ENCODE results near the gene CHERP. TPM values are rescaled to one million over a fixed set of nuclear protein-coding genes. Genes with fewer than 3 reads are reported as not detected.

The CHERP gene
- total and polyA plus RNA-seq, 2 donors (not counting 1 experiment from before 2014, with no cell fraction given), result 38.3 to 98.9 TPM

- H3K4me3 ChIP-seq (ENCODE audit: control extremely low read depth in 1 of 5, extremely low read depth in 1 of 5, insufficient read depth in 1 of 5, low read depth in 2 of 5, low read length in 4 of 5), result no peak overlapping the region
- Mint-ChIP-seq H3K27ac (no peak overlapping the region), H3K9me3 (ENCODE audit: insufficient read depth) (no peaks in the 10 kb centered on the region), H3K4me1 (peaks cover 5% of the 10 kb centered on the region), H3K4me3 (no peak overlapping the region), H3K27me3 (no peaks in the 10 kb centered on the region)
- H2AFZ ChIP-seq (ENCODE audit: insufficient read depth, low read depth, low read length, poor library complexity, severe bottlenecking), result no peak overlapping the region
- ChIA-PET POLR2A (no interaction called here), CTCF (interaction anchor here (1.2 kb wide), 1 partner anchor 90 kb away, joined by 3 read pairs; no protein-coding TSS in a partner anchor)
- H3K27me3 ChIP-seq (replicated peaks in 1 of 4; ENCODE audit: control extremely low read depth in 1 of 4, control insufficient read depth in 3 of 4, insufficient read depth in 4 of 4, low read length in 3 of 4), result no peaks in the 10 kb centered on the region
- no peaks in the 10 kb centered on the region for H3K4me1 ChIP-seq (ENCODE audit: control insufficient read depth in 2 of 2, insufficient read depth in 2 of 2, low read length in 2 of 2)
- H3K27ac ChIP-seq (ENCODE audit: low read length in 2 of 2), result no peak overlapping the region
- H4K20me1 ChIP-seq (ENCODE audit: control insufficient read depth, insufficient read depth, low read length, poor library complexity, severe bottlenecking), result peaks cover 72% of the 10 kb centered on the region
- WGBS (ENCODE audit: insufficient coverage), result 98% methylated on average over 46 of the region's 47 CpGs
- peak; percentile 9 for DNase-seq
- no peak for TF ChIP-seq EZH2 (IDR thresholded peaks at IDR 0.05; ENCODE audit: borderline replicate concordance, insufficient read depth, low read depth, low read length, poor library complexity, severe bottlenecking)
- no peak for TF ChIP-seq CTCF (IDR thresholded peaks at IDR 0.05)
- no peaks in the 10 kb centered on the region for H3K9me3 ChIP-seq (ENCODE audit: control extremely low read depth in 1 of 3, control insufficient read depth in 2 of 3, insufficient read depth in 1 of 3, low read length in 2 of 3)
- no peak for ATAC-seq (ENCODE audit: low read depth)
- H3K36me3 ChIP-seq (replicated peaks in 1 of 2; ENCODE audit: control extremely low read depth in 1 of 2, control insufficient read depth in 1 of 2, extremely low read depth in 1 of 2, insufficient read depth in 2 of 2, low read length in 1 of 2), result peaks cover 0 to 81% of the 10 kb centered on the region in 2 experiments
- H3K9ac ChIP-seq (ENCODE audit: low read length), result no peak overlapping the region
- no peak overlapping the region for H3K4me2 ChIP-seq (replicated peaks; ENCODE audit: low read depth, low read length, poor library complexity, severe bottlenecking)
- intact Hi-C loops (cut with micrococcal nuclease), result no loop called here
- H3K79me2 ChIP-seq (ENCODE audit: control insufficient read depth, insufficient read depth, low read length), result peaks cover 39% of the 10 kb centered on the region
These were observed 9.6 kb downstream of the CHERP start for GRCh38 chr19:16532440-16533234.

- Mint-ChIP-seq H3K4me3 (no peak overlapping the region), H3K27ac (no peak overlapping the region), H3K4me1 (no peaks in the 10 kb centered on the region), H3K27me3 (no peaks in the 10 kb centered on the region), H3K9me3 (ENCODE audit: insufficient read depth) (no peaks in the 10 kb centered on the region)
- CTCF ChIA-PET, result no interaction called here
- Histone ChIP-seq H3K36me3 (replicated peaks in 1 of 2; ENCODE audit: control extremely low read depth in 1 of 2, control insufficient read depth in 1 of 2, extremely low read depth in 1 of 2, insufficient read depth in 2 of 2, low read length in 1 of 2) (peaks cover 0 to 86% of the 10 kb centered on the region in 2 experiments), H3K4me2 (replicated peaks; ENCODE audit: low read depth, low read length, poor library complexity, severe bottlenecking) (no peak overlapping the region), H3K4me1 (ENCODE audit: control insufficient read depth in 2 of 2, insufficient read depth in 2 of 2, low read length in 2 of 2) (no peaks in the 10 kb centered on the region), H3K27ac (ENCODE audit: low read length in 2 of 2) (no peak overlapping the region), H3K9me3 (ENCODE audit: control extremely low read depth in 1 of 3, control insufficient read depth in 2 of 3, insufficient read depth in 1 of 3, low read length in 2 of 3) (no peaks in the 10 kb centered on the region), H3K27me3 (replicated peaks in 1 of 4; ENCODE audit: control extremely low read depth in 1 of 4, control insufficient read depth in 3 of 4, insufficient read depth in 4 of 4, low read length in 3 of 4) (no peaks in the 10 kb centered on the region), H3K4me3 (ENCODE audit: control extremely low read depth in 1 of 5, extremely low read depth in 1 of 5, insufficient read depth in 1 of 5, low read depth in 2 of 5, low read length in 4 of 5) (no peak overlapping the region), H2AFZ (ENCODE audit: insufficient read depth, low read depth, low read length, poor library complexity, severe bottlenecking) (no peak overlapping the region), H3K79me2 (ENCODE audit: control insufficient read depth, insufficient read depth, low read length) (peaks cover 32% of the 10 kb centered on the region), H4K20me1 (ENCODE audit: control insufficient read depth, insufficient read depth, low read length, poor library complexity, severe bottlenecking) (peaks cover 59% of the 10 kb centered on the region), H3K9ac (ENCODE audit: low read length) (no peak overlapping the region)
- DNase-seq, result peak; percentile 11
- intact Hi-C loops (cut with micrococcal nuclease), result no loop called here
- WGBS (ENCODE audit: insufficient coverage), result 98% methylated on average over 12 of the region's 12 CpGs
- no peak for ATAC-seq (ENCODE audit: low read depth)
- TF ChIP-seq CTCF (IDR thresholded peaks at IDR 0.05), result no peak
- POLR2A ChIA-PET, result no interaction called here
These were observed 10.9 kb downstream of the CHERP start for GRCh38 chr19:16531380-16531669.
